Measurements from ENCODE around the gene MBNL3. TPM values are rescaled to one million over a fixed set of nuclear protein-coding genes. Genes with fewer than 3 reads are reported as not detected.

The MBNL3 gene
- total RNA-seq, 1 experiment from 2014 or later = 4.0 TPM

DNA sequence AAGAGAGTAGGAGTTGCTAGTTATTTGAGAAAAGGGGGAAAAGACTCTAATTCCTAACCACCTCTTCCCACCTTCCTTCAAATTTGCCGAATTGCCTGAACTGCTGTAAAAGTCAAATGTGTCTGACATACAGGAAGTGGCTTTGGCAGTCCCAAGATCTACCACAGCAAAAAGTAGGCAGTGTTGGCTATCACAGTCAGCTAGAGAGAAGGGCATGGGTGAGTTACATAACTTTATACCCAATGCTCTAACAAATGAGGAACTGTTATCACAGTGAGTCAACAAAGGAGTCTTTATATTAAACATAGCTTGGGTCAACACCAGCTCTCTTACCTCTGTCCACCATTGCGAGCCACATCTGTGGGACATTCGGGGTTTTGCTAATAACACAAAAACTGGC lies 2.4 kb upstream of the MBNL3 start:
- TF ChIP-seq NR3C1 (CRISPR knock-in tag; conservative IDR thresholded peaks at IDR 0.05; ENCODE audit: low read depth) (no peak), TP53 (CRISPR knock-in tag; IDR thresholded peaks at IDR 0.05) (no peak), JUN (CRISPR knock-in tag; IDR thresholded peaks at IDR 0.05) (no peak), ELF4 (CRISPR knock-in tag; IDR thresholded peaks at IDR 0.05; ENCODE audit: low read depth) (no peak), NFATC4 (CRISPR knock-in tag; IDR thresholded peaks at IDR 0.05) (no peak), RELA (CRISPR knock-in tag; IDR thresholded peaks at IDR 0.05; ENCODE audit: borderline replicate concordance) (no peak), ZNF512 (CRISPR knock-in tag; IDR thresholded peaks at IDR 0.05; ENCODE audit: borderline replicate concordance) (no peak), SP1 (CRISPR knock-in tag; conservative IDR thresholded peaks at IDR 0.05) (no peak), KAT7 (CRISPR knock-in tag; IDR thresholded peaks at IDR 0.05; ENCODE audit: borderline replicate concordance) (no peak), IRF1 (CRISPR knock-in tag; IDR thresholded peaks at IDR 0.05) (no peak), ZBTB43 (CRISPR knock-in tag; IDR thresholded peaks at IDR 0.05) (no peak)
- TF ChIP-seq, protein P1, sequence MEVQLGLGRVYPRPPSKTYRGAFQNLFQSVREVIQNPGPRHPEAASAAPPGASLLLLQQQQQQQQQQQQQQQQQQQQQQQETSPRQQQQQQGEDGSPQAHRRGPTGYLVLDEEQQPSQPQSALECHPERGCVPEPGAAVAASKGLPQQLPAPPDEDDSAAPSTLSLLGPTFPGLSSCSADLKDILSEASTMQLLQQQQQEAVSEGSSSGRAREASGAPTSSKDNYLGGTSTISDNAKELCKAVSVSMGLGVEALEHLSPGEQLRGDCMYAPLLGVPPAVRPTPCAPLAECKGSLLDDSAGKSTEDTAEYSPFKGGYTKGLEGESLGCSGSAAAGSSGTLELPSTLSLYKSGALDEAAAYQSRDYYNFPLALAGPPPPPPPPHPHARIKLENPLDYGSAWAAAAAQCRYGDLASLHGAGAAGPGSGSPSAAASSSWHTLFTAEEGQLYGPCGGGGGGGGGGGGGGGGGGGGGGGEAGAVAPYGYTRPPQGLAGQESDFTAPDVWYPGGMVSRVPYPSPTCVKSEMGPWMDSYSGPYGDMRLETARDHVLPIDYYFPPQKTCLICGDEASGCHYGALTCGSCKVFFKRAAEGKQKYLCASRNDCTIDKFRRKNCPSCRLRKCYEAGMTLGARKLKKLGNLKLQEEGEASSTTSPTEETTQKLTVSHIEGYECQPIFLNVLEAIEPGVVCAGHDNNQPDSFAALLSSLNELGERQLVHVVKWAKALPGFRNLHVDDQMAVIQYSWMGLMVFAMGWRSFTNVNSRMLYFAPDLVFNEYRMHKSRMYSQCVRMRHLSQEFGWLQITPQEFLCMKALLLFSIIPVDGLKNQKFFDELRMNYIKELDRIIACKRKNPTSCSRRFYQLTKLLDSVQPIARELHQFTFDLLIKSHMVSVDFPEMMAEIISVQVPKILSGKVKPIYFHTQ (CRISPR knock-in tag; IDR thresholded peaks at IDR 0.05) = no peak
- TF ChIP-seq, protein P2, sequence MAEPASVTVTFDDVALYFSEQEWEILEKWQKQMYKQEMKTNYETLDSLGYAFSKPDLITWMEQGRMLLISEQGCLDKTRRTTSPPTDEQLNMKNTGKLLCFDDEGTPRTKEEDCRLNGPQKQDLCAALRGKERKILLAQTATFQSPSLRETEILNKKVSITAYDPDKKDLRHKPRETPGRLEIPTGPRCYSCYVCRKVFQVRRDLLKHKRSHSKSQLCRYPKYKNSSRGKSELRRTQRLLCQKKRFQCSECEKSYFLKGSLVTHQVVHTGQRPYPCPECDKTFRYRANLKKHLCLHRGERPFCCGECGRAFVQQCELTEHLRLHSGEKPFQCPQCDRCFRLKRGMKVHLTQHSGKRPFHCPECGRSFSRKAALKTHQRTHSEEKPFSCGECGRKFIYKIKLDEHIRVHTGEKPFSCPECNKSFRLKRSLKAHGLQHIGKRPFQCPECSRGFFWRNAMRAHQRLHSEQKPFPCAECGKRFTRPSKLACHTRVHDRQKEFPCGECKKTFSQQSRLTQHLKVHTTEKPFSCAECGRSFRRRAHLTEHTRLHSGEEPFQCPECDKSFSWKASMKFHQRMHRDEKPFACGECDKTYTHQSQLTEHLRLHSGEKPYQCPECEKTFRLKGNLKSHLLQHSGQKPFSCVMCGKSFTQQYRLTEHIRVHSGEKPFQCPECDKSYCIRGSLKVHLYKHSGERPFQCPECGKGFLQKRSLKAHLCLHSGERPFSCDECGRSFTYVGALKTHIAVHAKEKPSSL (CRISPR knock-in tag; conservative IDR thresholded peaks at IDR 0.05) = no peak
- TF ChIP-seq, protein P3, sequence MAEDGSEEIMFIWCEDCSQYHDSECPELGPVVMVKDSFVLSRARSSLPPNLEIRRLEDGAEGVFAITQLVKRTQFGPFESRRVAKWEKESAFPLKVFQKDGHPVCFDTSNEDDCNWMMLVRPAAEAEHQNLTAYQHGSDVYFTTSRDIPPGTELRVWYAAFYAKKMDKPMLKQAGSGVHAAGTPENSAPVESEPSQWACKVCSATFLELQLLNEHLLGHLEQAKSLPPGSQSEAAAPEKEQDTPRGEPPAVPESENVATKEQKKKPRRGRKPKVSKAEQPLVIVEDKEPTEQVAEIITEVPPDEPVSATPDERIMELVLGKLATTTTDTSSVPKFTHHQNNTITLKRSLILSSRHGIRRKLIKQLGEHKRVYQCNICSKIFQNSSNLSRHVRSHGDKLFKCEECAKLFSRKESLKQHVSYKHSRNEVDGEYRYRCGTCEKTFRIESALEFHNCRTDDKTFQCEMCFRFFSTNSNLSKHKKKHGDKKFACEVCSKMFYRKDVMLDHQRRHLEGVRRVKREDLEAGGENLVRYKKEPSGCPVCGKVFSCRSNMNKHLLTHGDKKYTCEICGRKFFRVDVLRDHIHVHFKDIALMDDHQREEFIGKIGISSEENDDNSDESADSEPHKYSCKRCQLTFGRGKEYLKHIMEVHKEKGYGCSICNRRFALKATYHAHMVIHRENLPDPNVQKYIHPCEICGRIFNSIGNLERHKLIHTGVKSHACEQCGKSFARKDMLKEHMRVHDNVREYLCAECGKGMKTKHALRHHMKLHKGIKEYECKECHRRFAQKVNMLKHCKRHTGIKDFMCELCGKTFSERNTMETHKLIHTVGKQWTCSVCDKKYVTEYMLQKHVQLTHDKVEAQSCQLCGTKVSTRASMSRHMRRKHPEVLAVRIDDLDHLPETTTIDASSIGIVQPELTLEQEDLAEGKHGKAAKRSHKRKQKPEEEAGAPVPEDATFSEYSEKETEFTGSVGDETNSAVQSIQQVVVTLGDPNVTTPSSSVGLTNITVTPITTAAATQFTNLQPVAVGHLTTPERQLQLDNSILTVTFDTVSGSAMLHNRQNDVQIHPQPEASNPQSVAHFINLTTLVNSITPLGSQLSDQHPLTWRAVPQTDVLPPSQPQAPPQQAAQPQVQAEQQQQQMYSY (CRISPR knock-in tag; IDR thresholded peaks at IDR 0.05) = no peak
- TF ChIP-seq, protein P4, sequence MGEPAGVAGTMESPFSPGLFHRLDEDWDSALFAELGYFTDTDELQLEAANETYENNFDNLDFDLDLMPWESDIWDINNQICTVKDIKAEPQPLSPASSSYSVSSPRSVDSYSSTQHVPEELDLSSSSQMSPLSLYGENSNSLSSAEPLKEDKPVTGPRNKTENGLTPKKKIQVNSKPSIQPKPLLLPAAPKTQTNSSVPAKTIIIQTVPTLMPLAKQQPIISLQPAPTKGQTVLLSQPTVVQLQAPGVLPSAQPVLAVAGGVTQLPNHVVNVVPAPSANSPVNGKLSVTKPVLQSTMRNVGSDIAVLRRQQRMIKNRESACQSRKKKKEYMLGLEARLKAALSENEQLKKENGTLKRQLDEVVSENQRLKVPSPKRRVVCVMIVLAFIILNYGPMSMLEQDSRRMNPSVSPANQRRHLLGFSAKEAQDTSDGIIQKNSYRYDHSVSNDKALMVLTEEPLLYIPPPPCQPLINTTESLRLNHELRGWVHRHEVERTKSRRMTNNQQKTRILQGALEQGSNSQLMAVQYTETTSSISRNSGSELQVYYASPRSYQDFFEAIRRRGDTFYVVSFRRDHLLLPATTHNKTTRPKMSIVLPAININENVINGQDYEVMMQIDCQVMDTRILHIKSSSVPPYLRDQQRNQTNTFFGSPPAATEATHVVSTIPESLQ (CRISPR knock-in tag; IDR thresholded peaks at IDR 0.05) = no peak
- TF ChIP-seq, protein P5, sequence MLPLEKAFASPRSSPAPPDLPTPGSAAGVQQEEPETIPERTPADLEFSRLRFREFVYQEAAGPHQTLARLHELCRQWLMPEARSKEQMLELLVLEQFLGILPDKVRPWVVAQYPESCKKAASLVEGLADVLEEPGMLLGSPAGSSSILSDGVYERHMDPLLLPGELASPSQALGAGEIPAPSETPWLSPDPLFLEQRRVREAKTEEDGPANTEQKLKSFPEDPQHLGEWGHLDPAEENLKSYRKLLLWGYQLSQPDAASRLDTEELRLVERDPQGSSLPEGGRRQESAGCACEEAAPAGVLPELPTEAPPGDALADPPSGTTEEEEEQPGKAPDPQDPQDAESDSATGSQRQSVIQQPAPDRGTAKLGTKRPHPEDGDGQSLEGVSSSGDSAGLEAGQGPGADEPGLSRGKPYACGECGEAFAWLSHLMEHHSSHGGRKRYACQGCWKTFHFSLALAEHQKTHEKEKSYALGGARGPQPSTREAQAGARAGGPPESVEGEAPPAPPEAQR (CRISPR knock-in tag; IDR thresholded peaks at IDR 0.05) = no peak
- peaks cover 28% of the 10 kb centered on the region for H3K27me3 Mint-ChIP-seq (ENCODE audit: low read depth)
- H3K4me3 Mint-ChIP-seq = peak overlapping the region; percentile 86
- DNase-seq (ENCODE audit: low spot score) = no peak
- H3K27ac Mint-ChIP-seq = no peak overlapping the region
- ATAC-seq = no peak
- ChIA-PET CTCF (interaction anchor here (1.5 kb wide), 1 partner anchor 78 kb away, joined by 3 read pairs; no protein-coding TSS in a partner anchor), POLR2A (no interaction called here)
- H3K36me3 Mint-ChIP-seq = no peaks in the 10 kb centered on the region
- peaks cover 16% of the 10 kb centered on the region for H3K4me1 Mint-ChIP-seq
- no peaks in the 10 kb centered on the region for H3K9me3 Mint-ChIP-seq
